Loucy (cell line): ENCODE data around the gene ASIC4.

Experiments
- EZH2phosphoT487 ChIP-seq: fragments of 200-600 bp; IDR thresholded peaks from 2 replicates; pipeline ENCODE4 v1.6.1; 2018; ENCODE audit warnings: antibody characterized with exemption, mild to moderate bottlenecking, moderate library complexity, borderline replicate concordance
- TF ChIP-seq, protein P1 (sequence below): fragments of 200-600 bp; sonication (generic); conservative IDR thresholded peaks from 2 replicates; pipeline ENCODE4 v1.5.1; 2014; ENCODE audit warnings: mild to moderate bottlenecking, antibody characterized with exemption, low read length

DNA sequence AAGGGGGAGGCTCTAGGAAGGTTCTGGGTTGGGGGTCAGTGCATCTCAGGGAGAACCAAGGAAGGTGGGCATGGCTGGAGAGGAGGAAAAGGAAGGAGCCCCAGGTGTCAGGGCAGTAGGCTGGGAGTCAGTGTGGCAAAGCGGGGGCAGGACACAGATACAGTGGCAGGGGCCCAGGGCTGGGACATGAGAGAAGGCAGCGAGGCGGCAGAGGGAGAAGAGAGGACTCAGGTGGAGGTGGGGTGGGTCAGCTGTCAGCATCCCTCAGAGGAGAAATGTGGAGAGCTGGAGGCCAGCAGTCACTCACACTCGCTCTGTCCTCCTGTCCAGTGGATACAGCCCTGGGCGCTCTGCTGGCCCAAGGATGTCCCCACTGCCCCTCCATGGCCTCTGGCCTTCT is 21.2 kb upstream of the ASIC4 start:
- TF ChIP-seq, protein P1, sequence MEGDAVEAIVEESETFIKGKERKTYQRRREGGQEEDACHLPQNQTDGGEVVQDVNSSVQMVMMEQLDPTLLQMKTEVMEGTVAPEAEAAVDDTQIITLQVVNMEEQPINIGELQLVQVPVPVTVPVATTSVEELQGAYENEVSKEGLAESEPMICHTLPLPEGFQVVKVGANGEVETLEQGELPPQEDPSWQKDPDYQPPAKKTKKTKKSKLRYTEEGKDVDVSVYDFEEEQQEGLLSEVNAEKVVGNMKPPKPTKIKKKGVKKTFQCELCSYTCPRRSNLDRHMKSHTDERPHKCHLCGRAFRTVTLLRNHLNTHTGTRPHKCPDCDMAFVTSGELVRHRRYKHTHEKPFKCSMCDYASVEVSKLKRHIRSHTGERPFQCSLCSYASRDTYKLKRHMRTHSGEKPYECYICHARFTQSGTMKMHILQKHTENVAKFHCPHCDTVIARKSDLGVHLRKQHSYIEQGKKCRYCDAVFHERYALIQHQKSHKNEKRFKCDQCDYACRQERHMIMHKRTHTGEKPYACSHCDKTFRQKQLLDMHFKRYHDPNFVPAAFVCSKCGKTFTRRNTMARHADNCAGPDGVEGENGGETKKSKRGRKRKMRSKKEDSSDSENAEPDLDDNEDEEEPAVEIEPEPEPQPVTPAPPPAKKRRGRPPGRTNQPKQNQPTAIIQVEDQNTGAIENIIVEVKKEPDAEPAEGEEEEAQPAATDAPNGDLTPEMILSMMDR, result no peak
- no peak for TF ChIP-seq EZH2phosphoT487
